Hepatocyte (in vitro differentiated cells): ENCODE measurements around the gene HMCN1.

Experiments
- CTCF ChIP-seq: fragments of 200-600 bp; sonication (generic); IDR thresholded peaks from 2 replicates; pipeline ENCODE4 v1.5.1; 2016; ENCODE audit warnings: antibody characterized with exemption, mild to moderate bottlenecking; ENCODE audit not compliant: poor library complexity
- EZH2 ChIP-seq: fragments of 200-600 bp; sonication (generic); IDR thresholded peaks from 2 replicates; pipeline ENCODE4 v1.6.1; 2016; ENCODE audit warnings: antibody characterized with exemption, mild to moderate bottlenecking, borderline replicate concordance
- EZH2phosphoT487 ChIP-seq: fragments of 200-600 bp; sonication (generic); IDR thresholded peaks from one replicate; pipeline ENCODE4 v1.6.1; 2018; ENCODE audit warnings: antibody characterized with exemption, mild to moderate bottlenecking, low read depth, moderate library complexity; ENCODE audit not compliant: unreplicated experiment, severe bottlenecking

GRCh38 chr1:185798505-185798904 is 64.3 kb downstream of the HMCN1 start:
- no peak for TF ChIP-seq EZH2phosphoT487
- TF ChIP-seq CTCF: no peak
- no peak for TF ChIP-seq EZH2
